HEK293 (cell line): ENCODE data around the gene AFF2.

Experiments used
- CTCF ChIA-PET: fragments of 350-600 bp; formaldehyde crosslinking; extraction: SDS; loops from one replicate; lab custom pipeline; 2021; ENCODE audit warnings: antibody characterized with exemption; lab: Yijun Ruan, JAX
- POLR2A ChIA-PET: fragments of 300-600 bp; formaldehyde crosslinking; extraction: SDS; loops from one replicate; lab custom pipeline; 2020; ENCODE audit warnings: antibody characterized with exemption, inconsistent platforms; lab: Yijun Ruan, JAX
- H3K27ac ChIP-seq: fragments of 200-500 bp; sonication (Bioruptor generic); 2 replicates; pipeline ENCODE4 v1.5.1; 2014; ENCODE audit warnings: low read depth, low read length, control low read depth, inconsistent platforms; ENCODE audit errors: extremely low read depth
- H3K36me3 ChIP-seq, 2 experiments: fragments of 200-500 bp in 1 of 2; sonication (Bioruptor generic) in 1 of 2; 1 replicate in 1 of 2; 2 replicates in 1 of 2; pipeline ENCODE4 v1.5.1; 2014 to 2017; ENCODE audit warnings: inconsistent platforms in 2 of 2, low read length in 2 of 2; ENCODE audit not compliant: control insufficient read depth in 2 of 2, insufficient read depth in 1 of 2
- H3K4me1 ChIP-seq: fragments of 200-500 bp; sonication (Bioruptor generic); 2 replicates; pipeline ENCODE4 v1.5.1; 2014; ENCODE audit warnings: mild to moderate bottlenecking, low read length, inconsistent platforms; ENCODE audit not compliant: control insufficient read depth, insufficient read depth
- H3K4me3 ChIP-seq: 2 replicates; pipeline ENCODE4 v1.5.1; 2011; ENCODE audit warnings: low read depth, mild to moderate bottlenecking, control low read depth, low read length, moderate library complexity
- H3K9me3 ChIP-seq: fragments of 200-500 bp; sonication (Bioruptor generic); 2 replicates; pipeline ENCODE4 v1.5.1; 2014; ENCODE audit warnings: low read depth, low read length, inconsistent platforms; ENCODE audit not compliant: control insufficient read depth, insufficient read depth
- KLF10 ChIP-seq: fragments of 450-650 bp; IDR thresholded peaks from 2 replicates; pipeline ENCODE4 v1.5.1; 2018; ENCODE audit warnings: missing biosample characterization, mild to moderate bottlenecking, missing genetic modification characterization
- RBAK ChIP-seq: fragments of 450-650 bp; formaldehyde crosslinking; IDR thresholded peaks from 2 replicates; pipeline ENCODE4 v1.5.1; 2016; ENCODE audit warnings: missing biosample characterization, missing genetic modification characterization
- SALL2 ChIP-seq: fragments of 450-650 bp; formaldehyde crosslinking; IDR thresholded peaks from 2 replicates; pipeline ENCODE4 v1.5.0; 2017; ENCODE audit warnings: missing biosample characterization, mild to moderate bottlenecking, missing genetic modification characterization, borderline replicate concordance
- SP2 ChIP-seq: fragments of 450-650 bp; formaldehyde crosslinking; IDR thresholded peaks from 2 replicates; pipeline ENCODE4 v1.5.1; 2016; ENCODE audit warnings: missing biosample characterization, missing genetic modification characterization
- ZFHX2 ChIP-seq: fragments of 450-650 bp; formaldehyde crosslinking; conservative IDR thresholded peaks from 2 replicates; pipeline ENCODE4 v1.5.1; 2016; ENCODE audit warnings: missing biosample characterization, missing genetic modification characterization
- ZNF19 ChIP-seq: fragments of 450-650 bp; formaldehyde crosslinking; IDR thresholded peaks from 2 replicates; pipeline ENCODE4; 2016; ENCODE audit warnings: missing biosample characterization, missing genetic modification characterization, low read depth
- ZNF266 ChIP-seq: fragments of 450-650 bp; formaldehyde crosslinking; IDR thresholded peaks from 2 replicates; pipeline ENCODE4 v1.5.1; 2016; ENCODE audit warnings: missing biosample characterization, missing genetic modification characterization, low read depth
- ZNF473 ChIP-seq: fragments of 450-650 bp; formaldehyde crosslinking; IDR thresholded peaks from 2 replicates; pipeline ENCODE4 v1.5.1; 2017; ENCODE audit warnings: missing biosample characterization, missing genetic modification characterization
- ZNF48 ChIP-seq: fragments of 450-650 bp; formaldehyde crosslinking; IDR thresholded peaks from 2 replicates; pipeline ENCODE4 v1.5.1; 2016; ENCODE audit warnings: missing biosample characterization, missing genetic modification characterization
- ZNF514 ChIP-seq: fragments of 450-650 bp; formaldehyde crosslinking; IDR thresholded peaks from 2 replicates; pipeline ENCODE4 v1.5.1; 2016; ENCODE audit warnings: missing biosample characterization, missing genetic modification characterization
- ZNF626 ChIP-seq: fragments of 450-650 bp; sonication (Bioruptor Pico); formaldehyde crosslinking; IDR thresholded peaks from 2 replicates; pipeline ENCODE4 v1.5.1; 2018; ENCODE audit warnings: missing biosample characterization, missing genetic modification characterization, inconsistent platforms
- ZNF707 ChIP-seq: fragments of 450-650 bp; formaldehyde crosslinking; IDR thresholded peaks from 2 replicates; pipeline ENCODE4 v1.5.1; 2016; ENCODE audit warnings: missing biosample characterization, missing genetic modification characterization
- ZNF777 ChIP-seq: fragments of 450-650 bp; formaldehyde crosslinking; IDR thresholded peaks from 2 replicates; pipeline ENCODE4 v1.5.1; 2017; ENCODE audit warnings: missing biosample characterization, missing genetic modification characterization, borderline replicate concordance
- ZSCAN30 ChIP-seq: fragments of 450-650 bp; IDR thresholded peaks from 2 replicates; pipeline ENCODE4 v1.5.1; 2018; ENCODE audit warnings: missing biosample characterization, mild to moderate bottlenecking, missing genetic modification characterization, moderate library complexity
- TF ChIP-seq, protein P1 (sequence below): fragments of 450-650 bp; formaldehyde crosslinking; conservative IDR thresholded peaks from 2 replicates; pipeline ENCODE4 v1.5.1; 2016; ENCODE audit warnings: low read depth, missing biosample characterization, missing genetic modification characterization
- TF ChIP-seq, protein P2 (sequence below): fragments of 450-650 bp; formaldehyde crosslinking; IDR thresholded peaks from 2 replicates; pipeline ENCODE4 v1.5.1; 2017; ENCODE audit warnings: missing biosample characterization, missing genetic modification characterization
- TF ChIP-seq, protein P3 (sequence below): fragments of 450-650 bp; formaldehyde crosslinking; IDR thresholded peaks from 2 replicates; pipeline ENCODE4 v1.5.1; 2016; ENCODE audit warnings: missing biosample characterization, missing genetic modification characterization
- TF ChIP-seq, protein P4 (sequence below): fragments of 450-650 bp; formaldehyde crosslinking; IDR thresholded peaks from 2 replicates; pipeline ENCODE4 v1.5.1; 2016; ENCODE audit warnings: missing biosample characterization, missing genetic modification characterization, low read depth

AFF2 gene

DNA sequence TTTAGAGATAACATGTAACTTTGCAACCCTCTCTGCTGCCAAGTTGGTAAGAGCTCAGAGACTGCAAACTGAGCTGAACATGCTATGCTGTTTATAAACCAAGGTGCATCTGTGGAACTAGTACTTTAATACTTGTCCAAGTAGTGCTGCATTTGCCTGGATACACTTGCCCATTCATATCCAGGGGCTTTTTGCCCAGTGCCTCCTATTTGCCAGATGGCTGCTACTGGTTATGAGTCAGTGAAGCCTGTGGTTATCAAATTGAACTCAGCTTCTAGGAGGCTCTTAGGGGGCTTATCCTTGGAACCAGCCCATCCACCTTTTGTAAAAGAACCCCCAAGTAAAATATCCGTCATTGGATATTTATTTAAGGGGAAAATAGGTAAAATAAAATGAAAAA lies 79.6 kb downstream of the AFF2 start:
- H3K9me3 ChIP-seq: no peaks in the 10 kb centered on the region
- POLR2A ChIA-PET: no interaction called here
- no peaks in the 10 kb centered on the region for H3K36me3 ChIP-seq
- H3K4me1 ChIP-seq: no peaks in the 10 kb centered on the region
- CTCF ChIA-PET: interaction anchor here (0.6 kb wide), 1 partner anchor 40 kb away, joined by 3 read pairs; no protein-coding TSS in a partner anchor
- no peak overlapping the region for H3K27ac ChIP-seq
- no peak overlapping the region for H3K4me3 ChIP-seq
- TF ChIP-seq, protein P1, sequence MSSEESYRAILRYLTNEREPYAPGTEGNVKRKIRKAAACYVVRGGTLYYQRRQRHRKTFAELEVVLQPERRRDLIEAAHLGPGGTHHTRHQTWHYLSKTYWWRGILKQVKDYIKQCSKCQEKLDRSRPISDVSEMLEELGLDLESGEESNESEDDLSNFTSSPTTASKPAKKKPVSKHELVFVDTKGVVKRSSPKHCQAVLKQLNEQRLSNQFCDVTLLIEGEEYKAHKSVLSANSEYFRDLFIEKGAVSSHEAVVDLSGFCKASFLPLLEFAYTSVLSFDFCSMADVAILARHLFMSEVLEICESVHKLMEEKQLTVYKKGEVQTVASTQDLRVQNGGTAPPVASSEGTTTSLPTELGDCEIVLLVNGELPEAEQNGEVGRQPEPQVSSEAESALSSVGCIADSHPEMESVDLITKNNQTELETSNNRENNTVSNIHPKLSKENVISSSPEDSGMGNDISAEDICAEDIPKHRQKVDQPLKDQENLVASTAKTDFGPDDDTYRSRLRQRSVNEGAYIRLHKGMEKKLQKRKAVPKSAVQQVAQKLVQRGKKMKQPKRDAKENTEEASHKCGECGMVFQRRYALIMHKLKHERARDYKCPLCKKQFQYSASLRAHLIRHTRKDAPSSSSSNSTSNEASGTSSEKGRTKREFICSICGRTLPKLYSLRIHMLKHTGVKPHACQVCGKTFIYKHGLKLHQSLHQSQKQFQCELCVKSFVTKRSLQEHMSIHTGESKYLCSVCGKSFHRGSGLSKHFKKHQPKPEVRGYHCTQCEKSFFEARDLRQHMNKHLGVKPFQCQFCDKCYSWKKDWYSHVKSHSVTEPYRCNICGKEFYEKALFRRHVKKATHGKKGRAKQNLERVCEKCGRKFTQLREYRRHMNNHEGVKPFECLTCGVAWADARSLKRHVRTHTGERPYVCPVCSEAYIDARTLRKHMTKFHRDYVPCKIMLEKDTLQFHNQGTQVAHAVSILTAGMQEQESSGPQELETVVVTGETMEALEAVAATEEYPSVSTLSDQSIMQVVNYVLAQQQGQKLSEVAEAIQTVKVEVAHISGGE (tag by site-specific recombination): no peak
- no peak for TF ChIP-seq ZSCAN30 (tag by site-specific recombination)
- TF ChIP-seq ZFHX2 (tag by site-specific recombination): no peak
- TF ChIP-seq ZNF777: no peak
- TF ChIP-seq ZNF514 (tag by site-specific recombination): no peak
- no peak for TF ChIP-seq ZNF19 (tag by site-specific recombination)
- no peak for TF ChIP-seq RBAK (tag by site-specific recombination)
- no peak for TF ChIP-seq SP2
- TF ChIP-seq KLF10 (tag by site-specific recombination): no peak
- TF ChIP-seq ZNF707 (tag by site-specific recombination): no peak

DNA sequence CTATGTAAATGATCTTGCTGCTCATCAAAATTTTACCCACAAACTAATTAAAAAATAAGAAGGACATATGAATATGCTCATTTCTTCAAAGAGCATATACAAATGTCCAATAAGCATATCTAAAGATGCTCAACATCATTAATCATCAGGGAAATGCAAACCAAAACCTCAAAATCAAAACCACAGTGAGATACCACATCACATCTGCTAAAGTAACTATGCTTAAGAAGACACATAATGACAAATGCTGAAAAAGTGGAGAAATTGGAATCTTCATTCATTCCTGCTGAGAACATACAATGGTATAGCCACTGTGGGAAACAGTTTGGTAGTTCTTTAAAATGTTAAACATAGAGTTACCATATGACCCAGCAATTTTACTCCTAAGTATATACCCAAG lies 81.9 kb downstream of the AFF2 start:
- CTCF ChIA-PET: no interaction called here
- Histone ChIP-seq H3K27ac (no peak overlapping the region), H3K9me3 (no peaks in the 10 kb centered on the region), H3K4me1 (no peaks in the 10 kb centered on the region), H3K4me3 (no peak overlapping the region), H3K36me3 (no peaks in the 10 kb centered on the region)
- POLR2A ChIA-PET: no interaction called here
- no peak for TF ChIP-seq ZNF48 (tag by site-specific recombination)
- TF ChIP-seq ZNF266 (tag by site-specific recombination): no peak

DNA sequence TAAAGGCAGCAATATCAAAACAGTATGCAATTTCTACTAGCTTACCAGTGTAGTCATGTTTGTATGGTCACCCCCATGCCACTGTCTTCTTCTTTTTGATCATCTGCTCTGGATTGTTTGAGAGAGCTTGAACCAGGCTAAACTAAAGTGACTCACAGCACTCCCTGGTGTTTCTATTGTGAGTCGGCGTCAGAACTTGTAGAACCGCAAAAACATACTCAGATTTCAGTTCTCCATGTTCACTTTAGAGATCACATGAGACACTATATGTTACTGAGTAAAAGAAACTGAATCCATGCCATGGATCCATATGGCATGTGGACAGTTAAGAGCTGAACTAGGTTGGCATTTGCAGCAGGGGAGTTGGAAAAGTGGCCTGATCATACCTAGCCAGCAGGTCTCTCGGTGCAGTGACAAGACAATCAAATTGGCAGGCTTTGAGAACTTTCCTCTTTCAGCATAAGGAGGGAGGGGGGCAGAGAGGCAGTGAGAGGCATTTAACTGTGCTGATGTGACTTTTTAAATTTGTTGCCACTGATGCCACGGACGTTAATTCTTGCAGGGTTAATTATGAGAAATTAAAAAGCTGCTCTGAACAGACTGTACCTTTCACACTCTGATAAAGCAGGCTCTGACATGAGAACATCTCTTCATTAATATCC lies 88.4 kb downstream of the AFF2 start:
- H3K4me3 ChIP-seq: no peak overlapping the region
- no peaks in the 10 kb centered on the region for H3K36me3 ChIP-seq
- no peaks in the 10 kb centered on the region for H3K4me1 ChIP-seq
- CTCF ChIA-PET: interaction anchor here (0.6 kb wide), 1 partner anchor 135 kb away, joined by 3 read pairs; no protein-coding TSS in a partner anchor
- POLR2A ChIA-PET: no interaction called here
- no peaks in the 10 kb centered on the region for H3K9me3 ChIP-seq
- no peak overlapping the region for H3K27ac ChIP-seq
- TF ChIP-seq SALL2 (tag by site-specific recombination) (no peak), ZSCAN30 (tag by site-specific recombination) (no peak), ZNF473 (tag by site-specific recombination) (no peak), ZNF626 (tag by site-specific recombination) (no peak)
- TF ChIP-seq, protein P2, sequence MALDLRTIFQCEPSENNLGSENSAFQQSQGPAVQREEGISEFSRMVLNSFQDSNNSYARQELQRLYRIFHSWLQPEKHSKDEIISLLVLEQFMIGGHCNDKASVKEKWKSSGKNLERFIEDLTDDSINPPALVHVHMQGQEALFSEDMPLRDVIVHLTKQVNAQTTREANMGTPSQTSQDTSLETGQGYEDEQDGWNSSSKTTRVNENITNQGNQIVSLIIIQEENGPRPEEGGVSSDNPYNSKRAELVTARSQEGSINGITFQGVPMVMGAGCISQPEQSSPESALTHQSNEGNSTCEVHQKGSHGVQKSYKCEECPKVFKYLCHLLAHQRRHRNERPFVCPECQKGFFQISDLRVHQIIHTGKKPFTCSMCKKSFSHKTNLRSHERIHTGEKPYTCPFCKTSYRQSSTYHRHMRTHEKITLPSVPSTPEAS (tag by site-specific recombination): no peak
- TF ChIP-seq, protein P3, sequence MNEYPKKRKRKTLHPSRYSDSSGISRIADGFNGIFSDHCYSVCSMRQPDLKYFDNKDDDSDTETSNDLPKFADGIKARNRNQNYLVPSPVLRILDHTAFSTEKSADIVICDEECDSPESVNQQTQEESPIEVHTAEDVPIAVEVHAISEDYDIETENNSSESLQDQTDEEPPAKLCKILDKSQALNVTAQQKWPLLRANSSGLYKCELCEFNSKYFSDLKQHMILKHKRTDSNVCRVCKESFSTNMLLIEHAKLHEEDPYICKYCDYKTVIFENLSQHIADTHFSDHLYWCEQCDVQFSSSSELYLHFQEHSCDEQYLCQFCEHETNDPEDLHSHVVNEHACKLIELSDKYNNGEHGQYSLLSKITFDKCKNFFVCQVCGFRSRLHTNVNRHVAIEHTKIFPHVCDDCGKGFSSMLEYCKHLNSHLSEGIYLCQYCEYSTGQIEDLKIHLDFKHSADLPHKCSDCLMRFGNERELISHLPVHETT (tag by site-specific recombination): no peak
- TF ChIP-seq, protein P4, sequence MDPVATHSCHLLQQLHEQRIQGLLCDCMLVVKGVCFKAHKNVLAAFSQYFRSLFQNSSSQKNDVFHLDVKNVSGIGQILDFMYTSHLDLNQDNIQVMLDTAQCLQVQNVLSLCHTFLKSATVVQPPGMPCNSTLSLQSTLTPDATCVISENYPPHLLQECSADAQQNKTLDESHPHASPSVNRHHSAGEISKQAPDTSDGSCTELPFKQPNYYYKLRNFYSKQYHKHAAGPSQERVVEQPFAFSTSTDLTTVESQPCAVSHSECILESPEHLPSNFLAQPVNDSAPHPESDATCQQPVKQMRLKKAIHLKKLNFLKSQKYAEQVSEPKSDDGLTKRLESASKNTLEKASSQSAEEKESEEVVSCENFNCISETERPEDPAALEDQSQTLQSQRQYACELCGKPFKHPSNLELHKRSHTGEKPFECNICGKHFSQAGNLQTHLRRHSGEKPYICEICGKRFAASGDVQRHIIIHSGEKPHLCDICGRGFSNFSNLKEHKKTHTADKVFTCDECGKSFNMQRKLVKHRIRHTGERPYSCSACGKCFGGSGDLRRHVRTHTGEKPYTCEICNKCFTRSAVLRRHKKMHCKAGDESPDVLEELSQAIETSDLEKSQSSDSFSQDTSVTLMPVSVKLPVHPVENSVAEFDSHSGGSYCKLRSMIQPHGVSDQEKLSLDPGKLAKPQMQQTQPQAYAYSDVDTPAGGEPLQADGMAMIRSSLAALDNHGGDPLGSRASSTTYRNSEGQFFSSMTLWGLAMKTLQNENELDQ (tag by site-specific recombination): no peak
